Natural killer cell (primary cell): Measurements from ENCODE around the gene PSMC5. TPM values are rescaled to one million over a fixed set of nuclear protein-coding genes. Genes with fewer than 3 reads are reported as not detected.

Experiments used
- ATAC-seq, 3 donors: fragments of 150-1000 bp in 2 of 3; fragments of 200-7000 bp in 1 of 3; cut with Tn5 transposase; 1 replicate in 1 of 3; 2 replicates in 2 of 3; pipeline ENCODE4 v1.10.0; 2021; ENCODE audit warnings: mild to moderate bottlenecking in 2 of 3, moderate library complexity in 2 of 3
- DNase-seq, 2 donors: peaks; one replicate each; pipeline versions ENCODE4 v3.0.0 to v3.0.0-alpha.2; 2013 to 2021; ENCODE audit warnings: mixed read lengths in 1 of 2
- H3K27ac ChIP-seq: one replicate; pipeline ENCODE4 v1.5.1; 2013; ENCODE audit warnings: mild to moderate bottlenecking, low read length
- H3K27me3 ChIP-seq: one replicate; pipeline ENCODE4 v1.6.1; 2013; ENCODE audit warnings: low read length; ENCODE audit not compliant: control insufficient read depth, insufficient read depth
- H3K36me3 ChIP-seq: one replicate; pipeline ENCODE4 v1.6.1; 2013; ENCODE audit warnings: low read length; ENCODE audit not compliant: control insufficient read depth, insufficient read depth
- H3K4me1 ChIP-seq: one replicate; pipeline ENCODE4 v1.6.1; 2013; ENCODE audit warnings: low read length; ENCODE audit not compliant: control insufficient read depth, insufficient read depth
- H3K4me3 ChIP-seq: one replicate; pipeline ENCODE4 v1.5.1; 2013; ENCODE audit warnings: low read length
- H3K9me3 ChIP-seq: one replicate; pipeline ENCODE4 v1.6.1; 2013; ENCODE audit warnings: low read length; ENCODE audit not compliant: control insufficient read depth, insufficient read depth
- H3K27ac Mint-ChIP-seq, 2 donors: one replicate each; pipeline ENCODE4 v1.8.0; 2022; ENCODE audit warnings: mild to moderate bottlenecking in 2 of 2, mixed read lengths in 2 of 2, moderate library complexity in 1 of 2
- H3K27me3 Mint-ChIP-seq, 2 donors: one replicate each; pipeline ENCODE4 v1.8.0; 2022; ENCODE audit warnings: low read depth in 2 of 2, mixed read lengths in 2 of 2
- H3K36me3 Mint-ChIP-seq: one replicate; pipeline ENCODE4 v1.8.0; 2022; ENCODE audit warnings: mixed read lengths
- H3K4me1 Mint-ChIP-seq, 2 donors: one replicate each; pipeline ENCODE4 v1.8.0; 2022; ENCODE audit warnings: mixed read lengths in 2 of 2
- H3K4me3 Mint-ChIP-seq: one replicate; pipeline ENCODE4 v1.8.0; 2022; ENCODE audit warnings: mild to moderate bottlenecking, moderate library complexity, mixed read lengths
- H3K9me3 Mint-ChIP-seq, 2 donors: one replicate each; pipeline ENCODE4 v1.8.0; 2022; ENCODE audit warnings: mixed read lengths in 2 of 2
- CTCF ChIP-seq: fragments of 200-600 bp; IDR thresholded peaks from one replicate; pipeline ENCODE4 v1.8.0; 2022; ENCODE audit warnings: antibody characterized with exemption
- WGBS: methylation state at CpG from one replicate; pipeline ENCODE4 v1.1.7; 2013; ENCODE audit warnings: missing lambda C conversion rate; ENCODE audit not compliant: insufficient coverage; 5-methylcytosine and 5-hydroxymethylcytosine counted together
- intact Hi-C: fragments of 100-400 bp; cut with micrococcal nuclease; formaldehyde crosslinking; loops from one replicate; pipeline ENCODE4 v1.14.2; 2022
- total RNA-seq, 4 donors: library from RNA; stranded (reverse); fragments of 120-200 nt in 1 of 4; gene quantifications; one replicate each; pipeline versions ENCODE4 v1.2.3 to v1.2.4, GENCODE V29; 2013 to 2022

The PSMC5 gene
- total RNA-seq, 3 donors from 2014 or later (not counting 1 experiment from before 2014, with no cell fraction given) = 91.3 to 114 (median 100) TPM

GRCh38 chr17:63840591-63841349, 13.5 kb downstream of the PSMC5 start:
- intact Hi-C loops = loop anchor here (5.0 kb wide), 1 partner anchor 182 kb away; the partner anchor contains the start of gene ICAM2
- peak overlapping the region; percentile 93 for H3K4me3 ChIP-seq

GRCh38 chr17:63841350-63842172, 14.3 kb downstream of the PSMC5 start:
- Histone ChIP-seq H3K27ac (peak overlapping the region; percentile 21), H3K27me3 (no peaks in the 10 kb centered on the region), H3K4me1 (peaks cover 57% of the 10 kb centered on the region), H3K9me3 (no peaks in the 10 kb centered on the region), H3K4me3 (peak overlapping the region; percentile 93), H3K36me3 (peaks cover 7% of the 10 kb centered on the region)
- intact Hi-C loops = loop anchor here (2.0 to 5.0 kb wide), 5 partner anchors 69 to 665 kb away; partner anchors contain the start of genes CCDC47, CEP95, DDX5 and ICAM2
- Mint-ChIP-seq H3K27me3 (no peaks in the 10 kb centered on the region), H3K36me3 (no peaks in the 10 kb centered on the region), H3K4me1 (peaks cover 34 to 49% of the 10 kb centered on the region in 2 donors), H3K4me3 (peak overlapping the region; percentile 95), H3K9me3 (no peaks in the 10 kb centered on the region), H3K27ac (peak overlapping the region; percentile 83 to 89)
- DNase-seq = peak in 1 of 2 donors; percentile 39
- 7% methylated on average over 26 of the region's 26 CpGs for WGBS
- ATAC-seq = no peak
- no peak for TF ChIP-seq CTCF

More at GRCh38 chr17:63840591-63841349, 13.5 kb downstream of the PSMC5 start:
- Mint-ChIP-seq H3K36me3 (no peaks in the 10 kb centered on the region), H3K4me1 (peaks cover 34 to 49% of the 10 kb centered on the region in 2 donors), H3K4me3 (peak overlapping the region; percentile 95), H3K9me3 (no peaks in the 10 kb centered on the region), H3K27me3 (no peaks in the 10 kb centered on the region), H3K27ac (peak overlapping the region; percentile 83 to 89)
- Histone ChIP-seq H3K36me3 (peaks cover 9% of the 10 kb centered on the region), H3K27ac (peak overlapping the region; percentile 21), H3K9me3 (no peaks in the 10 kb centered on the region), H3K27me3 (no peaks in the 10 kb centered on the region), H3K4me1 (peaks cover 57% of the 10 kb centered on the region)
- TF ChIP-seq CTCF = no peak
- 79% methylated on average over 4 of the region's 4 CpGs for WGBS
- no peak for ATAC-seq
- DNase-seq = no peak

GRCh38 chr17:63842173-63842539, 14.9 kb downstream of the PSMC5 start:
- no peaks in the 10 kb centered on the region for H3K36me3 Mint-ChIP-seq

More at GRCh38 chr17:63842173-63842539, 14.9 kb downstream of the PSMC5 start:
- no peak for TF ChIP-seq CTCF
- Mint-ChIP-seq H3K9me3 (no peaks in the 10 kb centered on the region), H3K27me3 (no peaks in the 10 kb centered on the region), H3K27ac (peak overlapping the region; percentile 83 to 89), H3K4me1 (peaks cover 32 to 47% of the 10 kb centered on the region in 2 donors), H3K4me3 (peak overlapping the region; percentile 95)
- no peaks in the 10 kb centered on the region for H3K27me3 ChIP-seq
- H3K27ac ChIP-seq = peak overlapping the region; percentile 21
- peaks cover 57% of the 10 kb centered on the region for H3K4me1 ChIP-seq
- DNase-seq = no peak
- ATAC-seq = peak in 2 of 3 donors; percentile 14 to 17
- peak overlapping the region; percentile 93 for H3K4me3 ChIP-seq
- no peaks in the 10 kb centered on the region for H3K9me3 ChIP-seq
- peaks cover under 1% of the 10 kb centered on the region for H3K36me3 ChIP-seq
- intact Hi-C loops = loop anchor here (2.0 to 5.0 kb wide), 5 partner anchors 69 to 665 kb away; partner anchors contain the start of genes CCDC47, CEP95, DDX5 and ICAM2
- WGBS = under 1% methylated on average over 36 of the region's 36 CpGs
